EH (cell line): ENCODE results near the gene RIPK4.

ENCODE experiments used
- DNase-seq: peaks from one replicate; pipeline ENCODE4 v3.0.0-alpha.2; 2015; ENCODE audit warnings: low read depth

RIPK4 gene

GRCh38 chr21:41691205-41692184, 75.4 kb downstream of the RIPK4 start:
- DNase-seq = no peak
